Measurements from ENCODE around the gene ADAMTSL1.
"Not testable (repeated sequence)": the region's sequence is repeated elsewhere in the genome, so short reads cannot be mapped to it uniquely, and the experiment has no call there.

Gene ADAMTSL1

GRCh38 chr9:18861609-18862544 is 387.9 kb downstream of the ADAMTSL1 start:
- DNase-seq (ENCODE audit: low read depth in 2 of 2): no peak

DNA sequence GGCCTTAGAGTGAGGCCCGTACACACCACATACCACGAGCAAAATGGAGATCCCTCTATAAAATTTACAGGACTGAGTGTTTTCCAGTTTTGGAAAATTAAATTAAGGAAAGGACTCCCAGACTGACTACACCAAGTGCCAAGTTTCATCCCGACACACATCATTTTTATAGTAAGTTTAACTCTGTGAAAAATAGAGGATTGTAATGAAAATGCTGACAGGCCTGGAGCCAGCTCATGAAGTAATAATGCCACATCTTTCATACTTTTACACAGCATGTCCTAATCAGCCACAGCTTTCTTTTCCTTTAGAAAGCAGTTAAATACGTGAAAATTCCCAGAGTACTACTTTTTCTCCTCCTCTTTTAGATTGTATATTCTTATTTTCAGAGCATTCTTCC is 389.8 kb downstream of the ADAMTSL1 start:
- no peak for DNase-seq (ENCODE audit: low read depth in 2 of 2)

- DNase-seq (ENCODE audit: low read depth in 2 of 2): no peak
Measured at GRCh38 chr9:18864516-18864915, 390.6 kb downstream of the ADAMTSL1 start.

GRCh38 chr9:18865542-18865941 is 391.6 kb downstream of the ADAMTSL1 start:
- no peak for DNase-seq (ENCODE audit: low read depth in 2 of 2)

DNA sequence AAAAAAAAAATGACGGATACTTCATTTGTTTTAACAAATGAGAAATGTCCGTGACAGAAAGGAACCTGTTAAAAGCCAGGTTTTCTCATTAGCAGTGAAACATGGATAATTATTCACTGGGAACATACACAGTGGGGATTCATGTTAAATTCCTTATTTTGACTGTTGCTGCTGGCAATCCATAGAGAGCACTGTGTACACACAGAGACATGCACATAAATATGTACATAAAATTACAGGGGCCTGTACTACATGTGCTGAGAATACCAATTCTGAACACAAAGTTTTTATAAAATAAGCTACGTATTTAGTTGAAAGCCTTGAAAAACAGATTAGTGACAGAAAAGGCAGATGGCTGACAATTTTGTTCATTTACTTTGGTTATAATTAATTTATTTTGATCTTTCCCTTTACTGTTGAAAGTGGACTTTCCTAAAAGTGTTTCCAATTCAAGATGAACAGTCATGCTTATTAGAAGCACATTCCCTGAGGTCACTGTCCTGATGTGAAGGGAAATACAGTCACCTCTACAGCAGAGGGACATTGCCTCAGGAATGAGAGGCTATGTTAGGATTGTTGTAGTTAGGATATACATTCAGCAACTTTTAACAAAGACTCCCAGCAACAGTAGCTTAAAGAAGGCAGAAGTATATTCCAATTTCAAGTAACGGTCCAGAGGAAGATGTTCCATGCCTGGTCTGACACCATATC is 392.3 kb downstream of the ADAMTSL1 start:
- DNase-seq (ENCODE audit: low read depth in 2 of 2): no peak

GRCh38 chr9:18869725-18870124 is 395.8 kb downstream of the ADAMTSL1 start:
- DNase-seq (ENCODE audit: low read depth in 2 of 2): no peak

DNA sequence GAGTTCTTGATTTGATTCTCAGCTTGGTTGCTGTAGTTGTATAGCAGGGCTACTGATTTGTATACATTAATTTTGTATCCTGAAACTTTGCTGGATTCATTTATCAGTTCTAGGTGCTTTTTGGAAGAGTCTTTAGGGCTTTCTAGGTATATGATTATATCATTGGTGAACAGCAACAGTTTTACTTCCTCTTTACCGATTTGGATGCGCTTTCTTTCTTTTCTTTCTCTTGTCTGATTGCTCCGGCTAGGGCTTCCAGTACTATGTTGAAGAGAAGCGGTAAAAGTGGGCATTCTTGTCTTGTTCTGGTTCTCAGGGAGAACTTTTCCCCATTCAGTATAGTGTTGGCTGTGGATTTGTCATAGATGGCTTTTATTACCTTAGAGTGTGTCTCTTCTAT is 400.1 kb downstream of the ADAMTSL1 start:
- no peak for DNase-seq (ENCODE audit: low read depth in 2 of 2)

DNA sequence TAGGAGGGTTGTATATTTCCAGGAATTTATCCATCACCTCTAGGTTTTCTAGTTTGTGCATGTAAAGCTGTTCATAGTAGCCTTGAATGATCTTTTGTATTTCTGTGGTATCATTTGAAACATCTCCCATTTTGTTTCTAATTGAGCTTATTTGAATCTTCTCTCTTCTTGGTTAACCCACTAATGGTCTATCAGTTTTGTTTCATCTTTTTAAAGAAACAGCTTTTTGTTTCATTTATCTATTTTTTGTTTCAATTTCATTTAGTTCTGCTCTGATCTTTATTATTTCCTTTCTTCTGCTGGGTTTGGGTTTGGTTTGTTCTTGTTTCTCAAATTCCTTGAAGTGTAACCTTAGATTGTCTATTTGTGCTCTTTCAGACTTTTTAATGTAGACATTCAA is 401.0 kb downstream of the ADAMTSL1 start:
- DNase-seq (ENCODE audit: low read depth in 2 of 2): not testable (repeated sequence)

GRCh38 chr9:18877984-18878383 is 404.0 kb downstream of the ADAMTSL1 start:
- no peak for DNase-seq (ENCODE audit: low read depth in 2 of 2)

DNA sequence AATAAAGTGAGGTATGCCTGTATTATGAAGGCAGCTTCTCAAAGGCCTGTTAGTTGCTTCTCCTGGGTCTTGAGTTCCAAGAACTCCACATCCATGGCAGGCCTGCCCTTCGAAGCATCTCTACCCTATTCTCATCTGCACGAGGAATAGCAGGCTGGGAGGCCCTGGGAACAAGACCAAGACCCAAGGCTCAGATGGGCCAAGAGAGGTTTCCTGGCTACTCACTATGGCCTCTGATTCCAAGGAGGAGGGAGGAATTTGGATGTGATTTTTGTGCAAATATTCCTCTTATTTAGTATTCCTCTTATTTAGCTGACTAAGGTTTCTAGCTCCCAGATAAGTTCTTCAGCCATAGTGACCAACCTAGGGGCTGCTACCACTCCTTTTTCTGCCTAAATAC is 407.8 kb downstream of the ADAMTSL1 start:
- no peak for DNase-seq (ENCODE audit: low read depth in 2 of 2)

- no peak for DNase-seq (ENCODE audit: low read depth in 2 of 2)
Measured at GRCh38 chr9:18887546-18887945, 413.6 kb downstream of the ADAMTSL1 start.

- DNase-seq (ENCODE audit: low read depth in 2 of 2): no peak
Measured at GRCh38 chr9:18888290-18888689, 414.3 kb downstream of the ADAMTSL1 start.

DNA sequence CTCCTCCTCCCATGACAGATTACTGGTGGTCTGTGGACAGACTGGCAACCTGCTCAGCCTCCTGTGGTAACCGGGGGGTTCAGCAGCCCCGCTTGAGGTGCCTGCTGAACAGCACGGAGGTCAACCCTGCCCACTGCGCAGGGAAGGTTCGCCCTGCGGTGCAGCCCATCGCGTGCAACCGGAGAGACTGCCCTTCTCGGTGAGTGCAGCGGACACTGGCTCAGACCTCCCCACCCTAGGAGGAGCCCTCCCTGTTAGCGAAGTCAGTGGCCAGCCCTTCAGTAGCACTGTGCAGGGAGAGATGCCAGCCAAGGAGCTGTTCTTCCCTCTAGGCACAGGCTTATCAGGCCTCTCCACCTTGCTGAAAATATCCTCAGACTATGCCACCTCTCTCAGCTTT is 415.6 kb downstream of the ADAMTSL1 start:
- no peak for DNase-seq (ENCODE audit: low read depth in 2 of 2)

- no peak for DNase-seq (ENCODE audit: low read depth in 2 of 2)
Measured at GRCh38 chr9:18890372-18890771, 416.4 kb downstream of the ADAMTSL1 start.

DNA sequence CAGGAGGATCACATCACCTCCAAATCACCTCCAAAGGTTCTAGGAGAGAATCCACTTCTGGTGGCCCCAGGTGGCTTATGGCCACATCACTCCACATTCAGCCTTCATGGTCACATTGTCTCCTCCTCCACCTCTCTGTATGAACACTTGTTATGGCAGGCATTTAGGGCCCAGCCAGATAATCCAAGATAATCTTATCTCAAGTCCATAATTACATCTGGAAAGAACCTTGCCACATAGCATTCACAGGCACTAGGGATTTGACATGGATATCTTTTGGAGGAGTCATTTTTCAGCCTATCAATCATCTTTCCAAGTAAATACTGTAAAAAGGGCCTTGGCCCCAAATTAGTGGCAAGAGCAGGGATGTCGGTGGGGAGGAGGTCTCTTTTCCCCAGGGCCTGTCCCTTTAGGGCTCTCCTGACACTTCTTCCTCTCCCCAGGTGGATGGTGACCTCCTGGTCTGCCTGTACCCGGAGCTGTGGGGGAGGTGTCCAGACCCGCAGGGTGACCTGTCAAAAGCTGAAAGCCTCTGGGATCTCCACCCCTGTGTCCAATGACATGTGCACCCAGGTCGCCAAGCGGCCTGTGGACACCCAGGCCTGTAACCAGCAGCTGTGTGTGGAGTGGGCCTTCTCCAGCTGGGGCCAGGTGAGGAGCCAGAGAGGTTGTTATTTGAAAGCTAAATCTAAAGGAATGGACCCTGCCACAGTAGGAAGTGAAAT is 418.2 kb downstream of the ADAMTSL1 start:
- no peak for DNase-seq (ENCODE audit: low read depth in 2 of 2)

DNA sequence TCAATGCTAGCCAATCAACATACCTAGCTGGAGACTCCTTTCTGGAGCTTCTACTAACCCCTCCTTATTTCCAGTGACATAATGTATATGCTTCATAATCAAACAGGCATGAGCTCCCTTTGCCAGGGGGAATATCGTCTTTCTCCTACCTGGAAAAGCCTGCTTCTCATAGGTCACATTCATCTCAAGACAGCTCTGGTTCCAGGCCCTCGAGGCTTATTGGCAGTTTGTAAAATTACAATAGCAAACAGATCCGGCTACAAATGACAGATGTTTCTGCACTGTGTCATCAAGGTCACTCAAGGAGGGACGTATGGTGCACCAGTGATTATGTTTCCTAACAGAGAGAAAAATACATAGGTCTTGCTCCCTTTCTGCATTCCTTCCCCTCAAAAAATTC is 419.1 kb downstream of the ADAMTSL1 start:
- DNase-seq (ENCODE audit: low read depth in 2 of 2): no peak

- DNase-seq (ENCODE audit: low read depth in 2 of 2): no peak
Measured at GRCh38 chr9:18893491-18893890, 419.5 kb downstream of the ADAMTSL1 start.

- DNase-seq (ENCODE audit: low read depth in 2 of 2): no peak
Measured at GRCh38 chr9:18896004-18896403, 422.1 kb downstream of the ADAMTSL1 start.

DNA sequence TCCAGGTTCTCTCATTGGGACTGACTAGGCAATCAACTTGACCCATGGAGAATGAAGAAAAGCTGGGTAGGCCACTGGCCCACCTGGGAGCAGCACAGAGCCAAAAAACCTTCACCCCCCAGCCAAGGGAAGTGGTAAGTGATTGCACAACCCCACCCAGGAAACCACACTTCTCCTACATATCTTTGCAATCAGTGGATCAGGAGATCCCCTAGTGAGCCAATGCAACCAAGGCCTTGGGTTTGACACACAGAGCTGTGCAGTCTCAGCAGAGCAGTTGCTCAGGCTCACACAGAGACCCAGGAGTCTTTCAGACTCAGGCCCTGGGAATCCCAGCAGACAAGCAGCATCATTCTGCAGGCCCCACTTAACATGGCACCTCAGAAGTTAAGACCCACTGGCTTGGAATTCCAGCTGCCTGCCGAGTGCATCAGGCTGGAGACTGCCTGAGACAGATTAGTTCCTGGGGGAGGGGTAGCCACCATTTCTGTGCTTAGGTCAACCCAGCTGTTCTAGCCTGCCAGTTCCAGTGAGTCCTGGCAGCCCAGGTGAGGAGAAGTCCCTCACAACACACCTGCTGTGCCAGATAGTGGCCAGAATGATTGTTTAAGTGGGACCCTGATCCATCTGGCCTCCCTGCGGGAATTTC is 422.7 kb downstream of the ADAMTSL1 start:
- DNase-seq (ENCODE audit: low read depth in 2 of 2): no peak

GRCh38 chr9:18903450-18903849 is 429.5 kb downstream of the ADAMTSL1 start:
- no peak for DNase-seq (ENCODE audit: low read depth in 2 of 2)

GRCh38 chr9:18905028-18905882 is 431.3 kb downstream of the ADAMTSL1 start:
- no peak for DNase-seq (ENCODE audit: low read depth in 2 of 2)
